SJCRH30 (cell line): ENCODE measurements around the gene DNAJC27. TPM values are rescaled to one million over a fixed set of nuclear protein-coding genes. Genes with fewer than 3 reads are reported as not detected.

ENCODE experiments used
- DNase-seq, 2 experiments: peaks; one replicate each; pipeline ENCODE4 v3.0.0-alpha.2; 2015 to 2020
- H3K27ac ChIP-seq: fragments of 250-450 bp; sonication (Bioruptor Pico); 2 replicates; pipeline ENCODE4 v1.5.1; 2020; ENCODE audit warnings: mild to moderate bottlenecking, moderate library complexity
- H3K27me3 ChIP-seq: fragments of 250-450 bp; sonication (Bioruptor Pico); 2 replicates; pipeline ENCODE4 v1.5.1; 2020; ENCODE audit warnings: mild to moderate bottlenecking, moderate library complexity
- H3K36me3 ChIP-seq: fragments of 250-450 bp; sonication (Bioruptor Pico); 2 replicates; pipeline ENCODE4 v1.5.1; 2020; ENCODE audit warnings: mild to moderate bottlenecking, moderate library complexity
- H3K4me1 ChIP-seq: fragments of 250-450 bp; sonication (Bioruptor Pico); 2 replicates; pipeline ENCODE4 v1.5.1; 2020; ENCODE audit warnings: mild to moderate bottlenecking, moderate library complexity
- H3K4me3 ChIP-seq: fragments of 250-450 bp; sonication (Bioruptor Pico); 2 replicates; pipeline ENCODE4 v1.5.1; 2020; ENCODE audit warnings: mild to moderate bottlenecking, moderate library complexity
- H3K9me3 ChIP-seq: fragments of 250-450 bp; sonication (Bioruptor Pico); replicated peaks from 2 replicates; pipeline ENCODE4 v1.5.1; 2020; ENCODE audit warnings: mild to moderate bottlenecking, moderate library complexity
- total RNA-seq: library from RNA; depleted of rRNA; stranded (reverse); fragments of >200 nt; shearing (Covaris generic); gene quantifications from 2 replicates; pipeline ENCODE4 v1.2.3, GENCODE V29; 2014

Gene DNAJC27
- total RNA-seq, 1 experiment from 2014 or later, result 9.2 TPM

DNA sequence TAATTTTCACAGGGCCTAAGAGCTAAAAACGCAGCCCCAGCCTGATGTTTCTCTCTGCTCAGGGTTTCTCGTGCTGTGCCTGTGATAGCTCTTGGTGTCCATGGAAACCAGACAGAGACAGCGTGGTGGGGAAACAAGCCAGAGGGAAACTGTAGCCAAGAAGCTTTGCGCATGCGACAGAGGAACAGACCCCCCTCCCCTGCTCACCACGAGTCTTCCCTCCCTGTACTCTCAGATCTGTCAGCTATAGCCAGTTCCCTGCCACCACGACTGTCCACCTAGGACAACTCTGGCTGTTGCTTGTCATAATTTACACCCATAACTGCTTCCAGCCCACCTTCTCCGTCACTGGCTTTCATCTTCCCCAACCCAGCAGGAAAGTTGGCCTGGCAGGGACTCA is 13.2 kb upstream of the DNAJC27 start:
- Histone ChIP-seq H3K27ac (no peak overlapping the region), H3K9me3 (no peaks in the 10 kb centered on the region), H3K36me3 (no peaks in the 10 kb centered on the region), H3K27me3 (0 out of 2 replicates have a peak, but pooled peaks cover 3% of the 10 kb centered on the region), H3K4me1 (no peaks in the 10 kb centered on the region), H3K4me3 (no peak overlapping the region)
- peak in 1 of 2 experiments; percentile 30 for DNase-seq

DNA sequence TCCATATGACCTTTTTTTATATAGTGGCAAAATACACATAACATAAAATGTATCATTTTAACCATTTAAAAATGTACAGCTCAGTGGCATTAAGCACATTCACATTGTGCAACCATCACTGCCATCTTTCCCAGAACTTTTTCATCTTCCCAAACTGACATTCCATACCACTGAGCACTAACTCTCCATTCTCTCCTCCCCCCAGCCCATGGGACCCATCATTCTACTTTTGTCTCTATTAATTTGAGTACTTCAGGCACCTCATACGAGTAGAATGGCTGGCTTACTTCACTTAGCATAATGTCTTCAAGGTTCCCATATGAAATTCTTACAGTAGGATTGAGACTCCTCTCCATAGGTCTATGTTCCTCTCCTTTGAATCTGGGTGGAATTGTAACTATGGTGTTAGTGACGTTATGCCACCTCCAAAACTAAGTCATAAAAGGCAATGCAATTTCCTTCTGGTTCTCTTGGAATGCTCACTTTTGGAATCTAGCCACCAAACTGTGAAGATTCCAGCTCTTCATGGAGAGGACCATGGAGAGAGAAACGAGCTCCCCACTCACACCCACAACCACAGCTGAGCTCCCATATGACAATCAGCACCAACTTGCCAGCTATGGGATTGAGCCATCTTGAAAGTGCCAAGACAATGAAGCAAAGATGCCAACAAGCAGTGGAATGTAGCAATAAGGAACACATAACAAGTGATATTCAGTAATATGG is 9.8 kb upstream of the DNAJC27 start:
- Histone ChIP-seq H3K36me3 (no peaks in the 10 kb centered on the region), H3K9me3 (no peaks in the 10 kb centered on the region), H3K4me1 (no peaks in the 10 kb centered on the region), H3K27me3 (0 out of 2 replicates have a peak, but pooled peaks cover 3% of the 10 kb centered on the region), H3K4me3 (no peak overlapping the region), H3K27ac (no peak overlapping the region)
- no peak for DNase-seq

- Histone ChIP-seq H3K27ac (no peak overlapping the region), H3K9me3 (no peaks in the 10 kb centered on the region), H3K4me1 (no peaks in the 10 kb centered on the region), H3K27me3 (no peaks in the 10 kb centered on the region), H3K36me3 (no peaks in the 10 kb centered on the region), H3K4me3 (no peak overlapping the region)
- no peak for DNase-seq
Observed at GRCh38 chr2:24978661-24979060, 6.9 kb upstream of the DNAJC27 start.

GRCh38 chr2:24977631-24978030 is 5.9 kb upstream of the DNAJC27 start:
- H3K27me3 ChIP-seq, result no peaks in the 10 kb centered on the region
- no peak for DNase-seq
- no peak overlapping the region for H3K4me3 ChIP-seq
- no peaks in the 10 kb centered on the region for H3K36me3 ChIP-seq
- no peaks in the 10 kb centered on the region for H3K9me3 ChIP-seq
- H3K27ac ChIP-seq, result no peak overlapping the region
- H3K4me1 ChIP-seq, result no peaks in the 10 kb centered on the region

- no peak overlapping the region for H3K4me3 ChIP-seq
- H3K4me1 ChIP-seq, result no peaks in the 10 kb centered on the region
- H3K27me3 ChIP-seq, result no peaks in the 10 kb centered on the region
- DNase-seq, result no peak
- no peaks in the 10 kb centered on the region for H3K9me3 ChIP-seq
- H3K27ac ChIP-seq, result no peak overlapping the region
- no peaks in the 10 kb centered on the region for H3K36me3 ChIP-seq
Observed at GRCh38 chr2:24973812-24974211, 2.1 kb upstream of the DNAJC27 start.

- peak; percentile 37 to 65 for DNase-seq
- Histone ChIP-seq H3K4me1 (no peaks in the 10 kb centered on the region), H3K9me3 (no peaks in the 10 kb centered on the region), H3K4me3 (peak overlapping the region; percentile 69), H3K36me3 (no peaks in the 10 kb centered on the region), H3K27ac (peak overlapping the region; percentile 86), H3K27me3 (no peaks in the 10 kb centered on the region)
Observed at GRCh38 chr2:24972315-24972961, 683 bp upstream of the DNAJC27 start.

- Histone ChIP-seq H3K36me3 (peaks cover 6% of the 10 kb centered on the region), H3K9me3 (no peaks in the 10 kb centered on the region), H3K27me3 (no peaks in the 10 kb centered on the region), H3K4me1 (no peaks in the 10 kb centered on the region), H3K27ac (peak overlapping the region; percentile 86), H3K4me3 (peak overlapping the region; percentile 69)
- DNase-seq, result no peak
Observed at GRCh38 chr2:24971286-24971535, 544 bp downstream of the DNAJC27 start.

DNA sequence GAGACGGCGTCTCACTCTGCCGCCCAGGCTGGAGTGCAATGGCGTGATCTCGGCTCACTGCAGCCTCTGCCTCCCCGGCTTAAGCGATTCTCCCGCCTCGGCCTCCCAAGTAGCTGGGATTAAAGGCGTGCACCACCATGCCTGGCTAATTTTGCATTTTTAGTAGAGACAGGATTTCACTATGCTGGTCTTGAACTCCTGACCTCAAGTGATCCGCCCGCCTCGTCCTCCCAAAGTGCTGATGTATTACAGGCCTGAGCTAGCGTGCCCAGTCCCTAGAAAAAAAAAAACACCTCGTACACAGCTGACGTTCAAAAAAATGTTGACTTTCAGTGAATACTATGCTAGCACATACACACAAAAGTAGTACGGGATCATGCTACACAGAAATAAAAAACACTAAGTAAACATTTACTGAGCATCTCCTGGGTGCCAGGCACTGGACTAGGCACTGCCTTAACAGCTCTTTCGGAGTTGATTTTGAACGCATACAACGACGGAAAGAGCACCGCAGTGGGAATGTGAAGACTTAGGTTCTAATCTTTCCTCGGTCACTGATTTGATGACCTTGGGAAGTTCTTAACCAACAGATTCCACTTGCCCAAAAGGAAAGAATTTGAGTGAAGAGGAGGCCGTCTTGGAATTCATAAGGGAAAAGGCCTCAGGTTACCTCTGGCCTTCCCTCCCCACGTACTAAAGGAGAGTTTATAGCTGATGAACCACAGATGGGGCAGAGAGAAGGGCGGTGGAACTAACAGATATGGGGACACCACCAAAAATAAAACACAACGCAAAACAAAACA is 1.1 kb downstream of the DNAJC27 start:
- Histone ChIP-seq H3K27me3 (no peaks in the 10 kb centered on the region), H3K36me3 (peaks cover 11% of the 10 kb centered on the region), H3K9me3 (no peaks in the 10 kb centered on the region), H3K4me1 (no peaks in the 10 kb centered on the region), H3K4me3 (peak overlapping the region; percentile 69), H3K27ac (peak overlapping the region; percentile 86)
- DNase-seq, result no peak

DNA sequence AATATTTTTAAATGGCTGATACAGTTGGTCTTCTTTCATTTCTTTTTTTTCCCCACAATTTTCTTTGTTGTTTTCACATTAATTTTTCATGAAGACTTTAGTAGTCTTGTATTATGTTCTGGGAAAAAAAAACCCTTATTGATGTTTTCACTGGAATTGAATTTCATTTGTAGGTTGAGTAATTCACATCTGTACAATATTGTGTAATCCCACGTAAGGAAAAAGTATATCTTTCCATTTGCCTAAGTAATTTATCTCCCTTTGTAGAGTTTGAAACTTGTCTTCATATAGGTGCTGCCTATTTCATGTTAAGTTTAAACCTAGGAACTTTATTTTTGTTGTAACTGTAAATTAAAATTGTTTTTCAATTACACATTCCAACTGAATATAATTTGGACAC is 2.0 kb downstream of the DNAJC27 start:
- H3K27me3 ChIP-seq, result no peaks in the 10 kb centered on the region
- no peaks in the 10 kb centered on the region for H3K4me1 ChIP-seq
- DNase-seq, result no peak

GRCh38 chr2:24961903-24962302 is 9.9 kb downstream of the DNAJC27 start:
- Histone ChIP-seq H3K36me3 (peaks cover 54% of the 10 kb centered on the region), H3K4me1 (no peaks in the 10 kb centered on the region), H3K4me3 (no peak overlapping the region), H3K27me3 (no peaks in the 10 kb centered on the region), H3K9me3 (no peaks in the 10 kb centered on the region), H3K27ac (no peak overlapping the region)
- no peak for DNase-seq

More for the DNA sequence above, 2.0 kb downstream of the DNAJC27 start:
- Histone ChIP-seq H3K36me3 (peaks cover 16% of the 10 kb centered on the region), H3K27ac (no peak overlapping the region), H3K9me3 (no peaks in the 10 kb centered on the region), H3K4me3 (no peak overlapping the region)

DNA sequence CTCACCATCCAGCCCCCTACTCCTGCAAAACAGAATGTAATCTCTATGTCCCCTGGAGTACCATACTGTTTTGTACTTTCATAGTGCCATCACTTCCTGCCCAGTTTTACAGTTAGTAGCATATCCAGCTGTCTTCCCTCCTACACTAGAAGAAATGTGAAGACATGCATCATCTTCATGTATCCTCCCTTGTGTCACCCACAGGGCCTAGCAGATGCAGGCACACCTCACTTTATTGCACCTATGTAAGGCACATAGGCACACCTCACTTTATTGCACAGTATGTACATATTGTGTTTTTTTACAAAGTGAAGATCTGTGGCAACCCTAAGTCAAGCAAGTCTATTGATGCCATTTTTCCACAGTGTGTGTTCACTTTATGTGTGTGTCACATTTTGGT is 12.0 kb downstream of the DNAJC27 start:
- H3K36me3 ChIP-seq, result peaks cover 61% of the 10 kb centered on the region
- no peak overlapping the region for H3K4me3 ChIP-seq
- no peak for DNase-seq
- no peaks in the 10 kb centered on the region for H3K4me1 ChIP-seq
- H3K27me3 ChIP-seq, result no peaks in the 10 kb centered on the region
- no peak overlapping the region for H3K27ac ChIP-seq
- H3K9me3 ChIP-seq, result peaks cover 9% of the 10 kb centered on the region

GRCh38 chr2:24958411-24958935 is 13.3 kb downstream of the DNAJC27 start:
- Histone ChIP-seq H3K27me3 (no peaks in the 10 kb centered on the region), H3K36me3 (peaks cover 61% of the 10 kb centered on the region), H3K9me3 (peaks cover 9% of the 10 kb centered on the region), H3K4me3 (no peak overlapping the region), H3K27ac (no peak overlapping the region), H3K4me1 (no peaks in the 10 kb centered on the region)
- no peak for DNase-seq

DNA sequence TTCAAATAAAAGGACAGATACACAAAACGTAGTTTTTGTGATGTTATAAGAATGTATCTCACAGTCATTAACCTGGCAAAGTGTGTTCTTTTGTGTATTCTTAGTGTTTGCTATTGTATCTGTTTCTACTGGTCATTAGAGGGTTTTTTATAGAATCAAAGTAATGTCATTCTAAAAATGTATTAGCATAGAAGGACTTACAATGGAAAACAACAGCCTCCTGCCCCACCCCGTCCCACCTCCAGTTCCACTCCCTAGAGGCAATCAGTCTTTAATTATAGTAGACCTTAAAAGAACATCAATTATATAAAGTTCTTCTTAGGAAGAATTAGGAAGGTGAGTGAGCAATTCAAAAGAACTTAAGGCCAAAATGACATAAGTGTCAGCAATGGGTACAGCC is 13.8 kb downstream of the DNAJC27 start:
- Histone ChIP-seq H3K4me1 (no peaks in the 10 kb centered on the region), H3K9me3 (peaks cover 9% of the 10 kb centered on the region), H3K27ac (no peak overlapping the region), H3K4me3 (no peak overlapping the region), H3K36me3 (peaks cover 61% of the 10 kb centered on the region), H3K27me3 (no peaks in the 10 kb centered on the region)
- no peak for DNase-seq

DNA sequence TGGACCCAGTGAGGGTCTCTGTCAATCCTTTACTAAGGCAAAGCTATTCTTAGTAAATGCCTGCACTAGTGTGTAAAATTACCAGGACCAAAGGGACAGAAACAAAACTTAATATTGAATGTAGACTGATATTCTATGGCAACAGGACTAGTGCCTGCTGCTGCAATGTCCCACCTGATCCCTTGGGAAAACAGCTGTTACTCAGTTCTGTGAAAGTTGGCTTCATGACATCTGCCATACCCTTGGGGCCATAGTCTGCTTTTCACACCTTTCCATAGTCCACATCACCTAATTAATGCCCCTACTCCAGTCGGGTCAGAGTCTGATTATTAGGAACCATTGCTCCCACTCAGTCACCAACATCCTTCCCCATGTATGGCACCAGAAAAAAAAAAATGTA is 14.5 kb downstream of the DNAJC27 start:
- no peaks in the 10 kb centered on the region for H3K4me1 ChIP-seq
- H3K27me3 ChIP-seq, result no peaks in the 10 kb centered on the region
- H3K36me3 ChIP-seq, result peaks cover 58% of the 10 kb centered on the region
- peak; percentile 23 to 53 for DNase-seq
- H3K4me3 ChIP-seq, result no peak overlapping the region
- H3K27ac ChIP-seq, result no peak overlapping the region
- H3K9me3 ChIP-seq, result peaks cover 9% of the 10 kb centered on the region

DNA sequence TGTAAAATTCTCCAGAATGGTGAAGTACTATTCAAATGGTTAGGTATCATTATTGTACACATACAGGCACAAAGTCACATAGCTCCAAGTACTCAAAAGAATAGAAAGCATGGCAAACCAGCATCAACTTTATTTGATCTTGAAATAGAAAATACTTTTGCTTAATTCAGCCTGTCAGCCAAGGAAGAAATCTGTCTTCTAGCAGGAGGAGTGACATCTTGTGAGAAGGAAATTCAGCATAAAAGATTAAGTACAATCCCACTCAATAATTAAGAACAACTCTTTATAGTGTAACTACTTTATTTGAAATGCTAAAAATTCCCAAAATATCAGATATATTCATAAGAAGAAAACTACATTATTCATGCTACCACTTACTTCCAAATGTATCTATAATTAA is 15.8 kb downstream of the DNAJC27 start:
- H3K27ac ChIP-seq, result no peak overlapping the region
- no peak for DNase-seq
- H3K27me3 ChIP-seq, result no peaks in the 10 kb centered on the region
- peaks cover 9% of the 10 kb centered on the region for H3K9me3 ChIP-seq
- no peaks in the 10 kb centered on the region for H3K4me1 ChIP-seq
- H3K4me3 ChIP-seq, result no peak overlapping the region
- H3K36me3 ChIP-seq, result peaks cover 56% of the 10 kb centered on the region
